ENCODE measurements around the gene NDUFB10.
"Not testable (repeated sequence)": the region's sequence is repeated elsewhere in the genome, so short reads cannot be mapped to it uniquely, and the experiment has no call there.

The NDUFB10 gene

DNA sequence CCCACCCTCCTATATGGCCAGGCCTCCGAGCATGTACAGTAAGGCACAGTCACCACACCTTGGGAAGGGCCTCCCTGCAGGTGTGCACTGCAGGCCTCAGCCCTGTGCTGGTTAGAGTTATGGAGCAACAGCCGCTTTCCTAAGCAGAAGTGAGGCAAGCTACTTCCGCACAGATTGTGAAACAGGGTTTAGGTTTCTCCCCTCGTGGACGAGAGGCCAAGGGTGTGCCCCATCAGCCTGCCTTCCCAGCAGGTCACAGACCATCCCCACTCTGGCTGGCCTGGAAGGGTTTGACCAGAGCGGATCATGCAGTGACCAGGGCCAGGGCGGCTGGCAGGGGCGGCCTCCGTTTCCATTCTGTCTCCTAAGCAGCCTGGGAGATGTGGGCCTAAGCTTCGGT lies 21.0 kb upstream of the NDUFB10 start:
- TF ChIP-seq, protein P1, sequence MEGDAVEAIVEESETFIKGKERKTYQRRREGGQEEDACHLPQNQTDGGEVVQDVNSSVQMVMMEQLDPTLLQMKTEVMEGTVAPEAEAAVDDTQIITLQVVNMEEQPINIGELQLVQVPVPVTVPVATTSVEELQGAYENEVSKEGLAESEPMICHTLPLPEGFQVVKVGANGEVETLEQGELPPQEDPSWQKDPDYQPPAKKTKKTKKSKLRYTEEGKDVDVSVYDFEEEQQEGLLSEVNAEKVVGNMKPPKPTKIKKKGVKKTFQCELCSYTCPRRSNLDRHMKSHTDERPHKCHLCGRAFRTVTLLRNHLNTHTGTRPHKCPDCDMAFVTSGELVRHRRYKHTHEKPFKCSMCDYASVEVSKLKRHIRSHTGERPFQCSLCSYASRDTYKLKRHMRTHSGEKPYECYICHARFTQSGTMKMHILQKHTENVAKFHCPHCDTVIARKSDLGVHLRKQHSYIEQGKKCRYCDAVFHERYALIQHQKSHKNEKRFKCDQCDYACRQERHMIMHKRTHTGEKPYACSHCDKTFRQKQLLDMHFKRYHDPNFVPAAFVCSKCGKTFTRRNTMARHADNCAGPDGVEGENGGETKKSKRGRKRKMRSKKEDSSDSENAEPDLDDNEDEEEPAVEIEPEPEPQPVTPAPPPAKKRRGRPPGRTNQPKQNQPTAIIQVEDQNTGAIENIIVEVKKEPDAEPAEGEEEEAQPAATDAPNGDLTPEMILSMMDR (IDR thresholded peaks at IDR 0.05; ENCODE audit: insufficient read depth, missing control alignments) = no peak
- no peak for FAIRE-seq
- no peak for DNase-seq (ENCODE audit: insufficient read length, low spot score)

DNA sequence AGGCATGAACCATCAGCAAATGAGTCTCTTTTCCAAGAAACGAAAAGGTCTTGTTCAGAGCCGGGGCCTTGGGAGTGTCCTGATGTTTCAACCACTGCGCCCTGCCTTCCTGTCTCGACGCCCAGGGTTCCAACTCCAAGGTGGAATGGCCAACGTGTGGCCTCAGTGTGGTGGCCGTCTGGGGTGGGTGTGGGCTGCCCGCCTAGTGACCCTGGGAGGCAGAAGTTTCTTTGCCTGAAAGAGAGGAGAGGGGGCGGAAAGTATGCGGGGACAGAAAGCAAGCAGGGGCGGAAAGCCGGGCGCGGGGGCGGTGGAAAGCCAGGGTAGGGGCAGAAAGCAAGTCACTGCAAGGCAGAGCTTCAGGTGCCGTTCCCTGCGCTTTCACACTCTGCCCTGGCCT lies 20.4 kb upstream of the NDUFB10 start:
- TF ChIP-seq, protein P1 (IDR thresholded peaks at IDR 0.05; ENCODE audit: insufficient read depth, missing control alignments) = no peak
- no peak for FAIRE-seq
- DNase-seq (ENCODE audit: insufficient read length, low spot score) = no peak

DNA sequence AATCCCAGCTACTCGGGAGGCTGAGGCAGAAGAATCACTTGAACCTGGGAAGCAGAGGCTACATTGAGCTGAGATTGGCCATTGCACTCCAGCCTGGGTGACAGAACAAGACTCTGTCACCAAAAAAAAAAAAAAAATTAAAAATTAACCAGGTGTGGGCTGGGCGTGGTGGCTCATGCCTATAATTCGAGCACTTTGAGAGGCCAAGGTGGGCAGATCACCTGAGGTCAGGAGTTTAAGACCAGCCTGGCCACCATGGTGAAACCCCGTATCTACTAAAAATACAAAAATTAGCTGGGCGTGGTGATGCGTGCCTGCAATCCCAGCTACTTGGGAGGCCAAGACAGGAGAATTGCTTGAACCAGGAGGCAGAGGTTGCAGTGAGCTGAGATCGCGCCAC lies 19.5 kb upstream of the NDUFB10 start:
- FAIRE-seq = not testable (repeated sequence)

DNA sequence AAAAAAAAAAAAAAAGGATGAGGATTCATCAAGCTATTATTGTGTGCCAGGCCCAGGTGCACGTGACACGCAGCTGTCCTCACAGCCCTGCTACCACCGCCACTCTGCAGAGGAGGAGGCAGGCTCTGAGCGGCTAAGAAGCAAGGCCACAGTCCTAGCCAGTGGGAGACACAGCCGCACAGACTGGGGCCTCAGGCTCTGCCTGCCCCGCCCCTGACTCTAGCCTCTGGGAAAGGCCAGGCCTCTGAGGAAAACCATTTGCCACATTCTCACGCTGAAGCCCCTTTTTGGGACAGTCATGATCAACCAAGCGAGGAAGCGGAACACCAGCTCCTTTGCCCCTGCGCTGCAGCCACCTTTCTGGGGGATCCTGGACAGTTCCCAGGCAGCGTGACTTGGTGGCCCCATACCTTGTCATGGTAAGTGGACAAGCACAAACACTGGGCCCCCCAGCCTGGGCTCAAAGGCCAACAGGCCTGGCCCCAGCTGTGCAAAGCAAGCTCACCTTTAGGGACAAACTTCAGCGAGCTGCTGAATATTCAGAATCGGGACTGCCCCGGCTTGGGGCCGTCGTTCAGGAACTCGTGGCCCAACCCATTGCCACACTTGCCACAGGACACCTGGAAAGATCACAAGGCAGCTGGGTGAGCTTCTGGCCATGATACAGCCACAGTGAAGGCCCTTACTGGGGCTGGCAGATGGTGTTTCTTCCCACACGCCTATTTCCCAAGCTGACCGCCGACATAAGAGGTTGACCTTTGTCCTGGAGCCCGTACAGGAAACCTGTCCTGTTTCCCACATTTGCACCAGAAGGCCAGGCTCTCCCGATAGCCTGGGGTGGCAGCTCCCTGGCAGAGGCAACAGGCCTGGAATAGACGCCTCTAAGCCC lies 18.8 kb upstream of the NDUFB10 start:
- DNase-seq (ENCODE audit: insufficient read length, low spot score) (no peak), FAIRE-seq (no peak)
- TF ChIP-seq, protein P1 (IDR thresholded peaks at IDR 0.05; ENCODE audit: insufficient read depth, missing control alignments) = no peak

More for the DNA sequence above, 19.5 kb upstream of the NDUFB10 start:
- DNase-seq (ENCODE audit: insufficient read length, low spot score) = not testable (repeated sequence)

DNA sequence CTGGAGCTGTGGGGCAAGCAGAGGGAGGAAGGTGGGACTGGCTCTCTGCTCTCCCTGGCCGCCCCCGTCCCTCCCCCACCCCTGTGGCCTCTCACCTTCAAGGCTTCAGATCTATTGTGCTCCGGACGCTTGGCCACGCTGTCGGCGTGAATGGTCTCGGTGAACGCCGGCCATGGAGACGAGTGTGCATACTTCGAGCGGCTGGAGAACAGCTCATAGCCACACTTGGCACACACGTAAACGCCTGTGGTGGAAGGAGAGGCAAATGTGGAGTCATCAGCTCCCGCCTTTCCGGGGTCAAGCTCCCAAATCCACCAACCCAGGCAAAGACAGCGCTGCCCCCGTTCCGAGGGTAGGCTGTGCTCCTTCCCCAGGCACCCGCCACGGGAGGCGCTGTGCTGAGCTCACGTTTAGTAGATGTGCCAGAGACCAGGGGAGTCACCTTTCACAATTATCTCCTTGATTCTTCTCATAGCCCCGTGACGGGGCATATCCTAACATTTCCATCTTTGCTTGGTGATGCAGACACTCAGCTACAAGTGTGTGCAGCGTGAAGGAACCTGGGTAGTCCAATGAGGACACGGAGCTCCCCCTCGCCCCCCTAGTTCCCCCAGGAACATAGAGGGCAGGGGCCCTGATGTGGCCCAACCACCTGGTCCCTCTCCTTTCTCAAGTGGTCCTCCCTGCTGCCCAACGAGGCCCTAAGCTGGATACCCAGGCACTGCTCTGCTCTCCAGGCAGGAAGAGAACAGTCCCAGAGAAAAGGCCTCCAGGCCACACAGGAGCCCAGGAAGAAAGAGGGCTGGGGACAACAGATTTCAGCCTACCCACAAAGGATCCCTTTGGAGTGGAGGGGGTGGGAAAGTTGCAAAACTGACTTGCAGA lies 17.9 kb upstream of the NDUFB10 start:
- no peak for DNase-seq (ENCODE audit: insufficient read length, low spot score)

DNA sequence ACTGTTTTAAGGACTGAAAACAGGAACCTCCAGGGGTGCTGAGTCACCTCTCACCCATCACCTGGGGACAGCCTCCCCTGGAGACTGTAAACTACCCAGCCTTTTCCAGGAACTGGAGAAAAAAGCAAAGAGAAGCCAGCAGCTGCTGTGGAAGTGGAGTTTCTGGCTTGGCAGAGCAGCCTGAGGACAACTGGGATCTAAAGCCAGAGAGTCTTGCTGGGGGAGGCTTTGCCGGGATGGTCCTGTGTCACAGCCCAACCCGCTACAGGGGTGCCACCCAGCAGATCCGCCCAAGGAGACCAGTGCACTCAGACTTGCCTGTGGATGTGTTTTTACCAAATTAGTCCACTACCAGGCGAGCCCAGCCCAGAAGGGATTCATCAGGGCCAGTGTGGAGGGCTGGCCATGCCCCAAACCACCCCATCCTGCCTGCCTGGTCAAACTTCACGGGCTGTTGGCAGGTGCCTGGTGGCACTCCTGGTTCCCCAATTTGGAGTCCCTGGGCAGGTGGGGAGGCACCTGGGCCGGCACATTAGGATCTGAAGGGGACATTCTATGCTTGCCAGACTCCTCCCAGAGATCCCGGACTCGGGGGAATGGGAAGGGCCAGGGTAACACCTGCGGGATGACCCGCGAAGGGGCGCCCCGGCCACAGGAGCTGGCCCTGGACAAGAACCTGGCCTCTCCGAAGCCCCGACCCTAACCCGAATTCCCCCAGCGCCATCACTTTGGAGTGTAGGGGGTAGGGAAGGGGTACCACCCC lies 17.1 kb upstream of the NDUFB10 start:
- TF ChIP-seq, protein P1 (IDR thresholded peaks at IDR 0.05; ENCODE audit: insufficient read depth, missing control alignments) = no peak
- FAIRE-seq (no peak), DNase-seq (ENCODE audit: insufficient read length, low spot score) (no peak)

More for the DNA sequence above, 17.9 kb upstream of the NDUFB10 start:
- TF ChIP-seq, protein P1 (IDR thresholded peaks at IDR 0.05; ENCODE audit: insufficient read depth, missing control alignments) = peak; percentile 11
- no peak for FAIRE-seq

Measured in D721Med (cell line).